Measurements from ENCODE around the gene GRB14. TPM values are rescaled to one million over a fixed set of nuclear protein-coding genes. Genes with fewer than 3 reads are reported as not detected.

Gene GRB14
- total and polyA plus RNA-seq, 10 of the 15 experiments (the other 5 are each of a cell fraction or from before 2014, with no cell fraction given): not detected

DNA sequence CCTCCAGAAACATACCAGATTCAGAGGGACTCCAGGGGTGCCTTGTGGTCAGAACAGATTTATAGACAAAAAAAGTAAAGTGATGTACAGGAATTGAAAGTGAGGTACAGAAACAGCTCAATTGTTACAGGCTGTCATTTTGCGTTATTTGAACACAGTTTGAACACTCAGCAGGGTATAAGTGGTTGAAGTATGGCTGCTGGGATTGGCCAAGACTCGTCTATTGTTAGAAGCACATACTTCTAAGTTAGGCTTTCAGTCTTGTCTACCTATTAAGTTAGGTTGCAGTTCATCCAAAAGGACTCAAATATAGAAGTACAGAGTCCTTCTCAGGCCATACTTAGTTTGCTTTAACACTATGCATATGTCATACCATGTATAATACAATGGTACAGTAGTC is 21.0 kb upstream of the GRB14 start:
- BruUV-seq (replicated peaks): no TSS peak
- FAIRE-seq: no peak

More for the DNA sequence above, 21.0 kb upstream of the GRB14 start:
- Histone ChIP-seq H3K27me3 (replicated peaks in 1 of 2; ENCODE audit: control insufficient read depth in 2 of 2, insufficient read depth in 2 of 2, low read length in 1 of 2) (no peaks in the 10 kb centered on the region), H3K9ac (ENCODE audit: control insufficient read depth, insufficient read depth, low read length) (no peak overlapping the region), H3K79me2 (ENCODE audit: control insufficient read depth, insufficient read depth, low read length) (no peaks in the 10 kb centered on the region), H3K4me1 (ENCODE audit: control insufficient read depth, insufficient read depth, low read length) (no peaks in the 10 kb centered on the region), H3K4me3 (no peak overlapping the region), H3K9me3 (replicated peaks; ENCODE audit: control insufficient read depth, insufficient read depth, low read length) (no peaks in the 10 kb centered on the region), H4K20me1 (ENCODE audit: control insufficient read depth, insufficient read depth) (no peaks in the 10 kb centered on the region), H2AFZ (ENCODE audit: control insufficient read depth, low read depth, low read length) (no peak overlapping the region), H3K27ac (ENCODE audit: control insufficient read depth, insufficient read depth) (no peak overlapping the region), H3K36me3 (ENCODE audit: control insufficient read depth in 2 of 2, insufficient read depth in 2 of 2, low read length in 1 of 2) (no peaks in the 10 kb centered on the region), H3K4me2 (ENCODE audit: control insufficient read depth, insufficient read depth) (no peak overlapping the region)
- in situ Hi-C loops (cut with MboI) (no loop called here), intact Hi-C loops (cut with micrococcal nuclease; ENCODE audit: unreplicated experiment) (no loop called here)
- DNase-seq (ENCODE audit: low read depth, low spot score) (no peak), ATAC-seq (no peak)
- TF ChIP-seq MYB (IDR thresholded peaks at IDR 0.05; ENCODE audit: borderline replicate concordance, low read depth, low read length) (no peak), DPF2 (IDR thresholded peaks at IDR 0.05) (no peak), LARP7 (IDR thresholded peaks at IDR 0.05) (no peak), SRF (IDR thresholded peaks at IDR 0.05; ENCODE audit: low read depth in 2 of 2, low read length in 2 of 2) (no peak), MTA2 (IDR thresholded peaks at IDR 0.05; ENCODE audit: low read depth) (no peak), CREB1 (IDR thresholded peaks at IDR 0.05; ENCODE audit: low read depth) (no peak), USF1 (IDR thresholded peaks at IDR 0.05; ENCODE audit: borderline replicate concordance, extremely low read length, insufficient read depth, low read depth, low read length) (no peak), NRF1 (conservative IDR thresholded peaks at IDR 0.05; ENCODE audit: low read depth, low read length) (no peak), FOXM1 (IDR thresholded peaks at IDR 0.05; ENCODE audit: low read depth, low read length) (no peak), CUX1 (IDR thresholded peaks at IDR 0.05; ENCODE audit: insufficient replicate concordance, low read depth, low read length) (no peak), NFIC (IDR thresholded peaks at IDR 0.05; ENCODE audit: low read depth, low read length) (no peak), CBFB (IDR thresholded peaks at IDR 0.05; ENCODE audit: low read depth) (no peak), ZSCAN29 (IDR thresholded peaks at IDR 0.05) (no peak), CBX5 (IDR thresholded peaks at IDR 0.05; ENCODE audit: low read depth) (no peak), FOXK2 (IDR thresholded peaks at IDR 0.05) (no peak)
- TF ChIP-seq, protein P1, sequence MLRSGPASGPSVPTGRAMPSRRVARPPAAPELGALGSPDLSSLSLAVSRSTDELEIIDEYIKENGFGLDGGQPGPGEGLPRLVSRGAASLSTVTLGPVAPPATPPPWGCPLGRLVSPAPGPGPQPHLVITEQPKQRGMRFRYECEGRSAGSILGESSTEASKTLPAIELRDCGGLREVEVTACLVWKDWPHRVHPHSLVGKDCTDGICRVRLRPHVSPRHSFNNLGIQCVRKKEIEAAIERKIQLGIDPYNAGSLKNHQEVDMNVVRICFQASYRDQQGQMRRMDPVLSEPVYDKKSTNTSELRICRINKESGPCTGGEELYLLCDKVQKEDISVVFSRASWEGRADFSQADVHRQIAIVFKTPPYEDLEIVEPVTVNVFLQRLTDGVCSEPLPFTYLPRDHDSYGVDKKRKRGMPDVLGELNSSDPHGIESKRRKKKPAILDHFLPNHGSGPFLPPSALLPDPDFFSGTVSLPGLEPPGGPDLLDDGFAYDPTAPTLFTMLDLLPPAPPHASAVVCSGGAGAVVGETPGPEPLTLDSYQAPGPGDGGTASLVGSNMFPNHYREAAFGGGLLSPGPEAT (IDR thresholded peaks at IDR 0.05; ENCODE audit: low read depth): no peak
- WGBS (ENCODE audit: insufficient coverage, insufficient replicate concordance, low lambda C conversion rate, missing lambda C conversion rate): 0% methylated on average over 2 of the region's 2 CpGs
- SMC1A ChIA-PET (ENCODE audit: uncharacterized antibody, unreplicated experiment): interaction anchor here (0.6 kb wide), 1 partner anchor 21 kb away, joined by 3 read pairs; the partner anchor contains the start of gene GRB14
- POLR2A ChIA-PET: no interaction called here
- RAD21 ChIA-PET (ENCODE audit: unreplicated experiment): no interaction called here
- CTCF ChIA-PET: no interaction called here

Data from GM12878 (cell line).